GM19351 (cell line): Measurements from ENCODE around the gene TIPIN.
"Not testable (repeated sequence)": the region's sequence is repeated elsewhere in the genome, so short reads cannot be mapped to it uniquely, and the experiment has no call there.

ENCODE experiments used
- ATAC-seq: cut with Tn5 transposase; IDR thresholded peaks from one replicate; pipeline ENCODE4 v1.9.1; 2021; ENCODE audit warnings: mild to moderate bottlenecking, moderate library complexity; ENCODE audit not compliant: unreplicated experiment

TIPIN gene

GRCh38 chr15:66304425-66304824 lies 52.1 kb downstream of the TIPIN start:
- ATAC-seq, result not testable (repeated sequence)

- no peak for ATAC-seq
Observed at GRCh38 chr15:66302489-66303278, 53.8 kb downstream of the TIPIN start.

- ATAC-seq, result no peak
Observed at GRCh38 chr15:66298803-66299251, 57.7 kb downstream of the TIPIN start.

- ATAC-seq, result no peak
Observed at GRCh38 chr15:66296186-66296585, 60.3 kb downstream of the TIPIN start.

- ATAC-seq, result no peak
Observed at GRCh38 chr15:66294932-66295235, 61.6 kb downstream of the TIPIN start.

GRCh38 chr15:66294157-66294931 lies 62.1 kb downstream of the TIPIN start:
- peak; percentile 34 for ATAC-seq

- peak; percentile 61 for ATAC-seq
Observed at GRCh38 chr15:66293419-66294156, 62.9 kb downstream of the TIPIN start, which contains the start of gene DIS3L. Gene DIS3L, plus strand, starts transcription at chr15:66293568. Its CDS starts 29 bp downstream, at chr15:66293597.

- no peak for ATAC-seq
Observed at GRCh38 chr15:66292571-66293418, 63.7 kb downstream of the TIPIN start.

- no peak for ATAC-seq
Observed at GRCh38 chr15:66291816-66292570, 64.5 kb downstream of the TIPIN start.

GRCh38 chr15:66290518-66290917 lies 66.0 kb downstream of the TIPIN start:
- no peak for ATAC-seq

GRCh38 chr15:66290007-66290406 lies 66.5 kb downstream of the TIPIN start:
- no peak for ATAC-seq

GRCh38 chr15:66288551-66289185 lies 67.8 kb downstream of the TIPIN start:
- no peak for ATAC-seq

GRCh38 chr15:66288093-66288492 lies 68.4 kb downstream of the TIPIN start:
- no peak for ATAC-seq

GRCh38 chr15:66287461-66288057 lies 68.9 kb downstream of the TIPIN start:
- no peak for ATAC-seq
